BJ (cell line): ENCODE results near the gene NHERF1. TPM values are rescaled to one million over a fixed set of nuclear protein-coding genes. Genes with fewer than 3 reads are reported as not detected.

Experiments
- CTCF ChIA-PET: fragments of 350-600 bp; formaldehyde crosslinking; extraction: SDS; loops from one replicate; lab custom pipeline; 2021; ENCODE audit warnings: antibody characterized with exemption, inconsistent platforms; lab: Yijun Ruan, JAX
- POLR2A ChIA-PET: fragments of 300-600 bp; sonication (Branson Sonifier 250); formaldehyde crosslinking; extraction: SDS; loops from one replicate; lab custom pipeline; 2021; ENCODE audit warnings: antibody characterized with exemption; lab: Charles Lee
- DNase-seq: peaks from one replicate; pipeline ENCODE4 v3.0.0-alpha.2; 2011; ENCODE audit warnings: low read depth
- H3K27me3 ChIP-seq: 2 replicates; pipeline ENCODE4 v1.6.0; 2011; ENCODE audit warnings: low read length; ENCODE audit not compliant: control insufficient read depth, insufficient read depth
- H3K36me3 ChIP-seq: 2 replicates; pipeline ENCODE4 v1.5.1; 2011; ENCODE audit warnings: low read length; ENCODE audit not compliant: control insufficient read depth, insufficient read depth
- H3K4me3 ChIP-seq: 2 replicates; pipeline ENCODE4 v1.5.1; 2011; ENCODE audit warnings: low read depth, mild to moderate bottlenecking, control low read depth, low read length
- CTCF ChIP-seq: IDR thresholded peaks from 2 replicates; pipeline ENCODE4 v1.5.1; 2011; ENCODE audit warnings: low read depth, mild to moderate bottlenecking, control low read depth, inconsistent platforms, low read length, moderate library complexity; ENCODE audit not compliant: insufficient read depth
- polyA plus RNA-seq: library from polyadenylated mRNA; depleted of rRNA; stranded (reverse); fragments of >200 nt; gene quantifications from 2 replicates; pipeline ENCODE4 v1.2.3, GENCODE V29; 2011

The NHERF1 gene
- polyA plus RNA-seq, 1 experiment, result 16.3 TPM

- H3K4me3 ChIP-seq, result no peak overlapping the region
- ChIA-PET POLR2A (no interaction called here), CTCF (interaction anchor here (1.1 to 2.0 kb wide), 3 partner anchors 14 to 56 kb away, joined by 3 to 8 read pairs (median 4); no protein-coding TSS in a partner anchor)
These were observed 57.2 kb downstream of the NHERF1 start for GRCh38 chr17:74805591-74805991.

GRCh38 chr17:74806334-74806733 is 57.9 kb downstream of the NHERF1 start:
- H3K4me3 ChIP-seq, result no peak overlapping the region
- H3K36me3 ChIP-seq, result peaks cover 9% of the 10 kb centered on the region
- no peak for DNase-seq
- no peaks in the 10 kb centered on the region for H3K27me3 ChIP-seq
- ChIA-PET CTCF (interaction anchor here (0.6 to 2.0 kb wide), 4 partner anchors 15 to 151 kb away, joined by 3 to 8 read pairs (median 4); no protein-coding TSS in a partner anchor), POLR2A (no interaction called here)
- no peak for TF ChIP-seq CTCF

More at GRCh38 chr17:74805591-74805991, 57.2 kb downstream of the NHERF1 start:
- Histone ChIP-seq H3K36me3 (peaks cover 13% of the 10 kb centered on the region), H3K27me3 (no peaks in the 10 kb centered on the region)
- no peak for DNase-seq
- TF ChIP-seq CTCF, result no peak

- ChIA-PET POLR2A (no interaction called here), CTCF (interaction anchor here (1.5 to 1.7 kb wide), 3 partner anchors 15 to 59 kb away, joined by 3 to 10 read pairs (median 5); no protein-coding TSS in a partner anchor)
- DNase-seq, result no peak
- no peak overlapping the region for H3K4me3 ChIP-seq
- TF ChIP-seq CTCF, result no peak
- no peaks in the 10 kb centered on the region for H3K27me3 ChIP-seq
- H3K36me3 ChIP-seq, result peaks cover 5% of the 10 kb centered on the region
These were observed 59.0 kb downstream of the NHERF1 start for GRCh38 chr17:74807441-74807840.

GRCh38 chr17:74807925-74808324 is 59.5 kb downstream of the NHERF1 start:
- CTCF ChIA-PET, result interaction anchor here (1.5 to 1.7 kb wide), 3 partner anchors 16 to 58 kb away, joined by 3 to 10 read pairs (median 5); no protein-coding TSS in a partner anchor

More at GRCh38 chr17:74807925-74808324, 59.5 kb downstream of the NHERF1 start:
- peaks cover 5% of the 10 kb centered on the region for H3K36me3 ChIP-seq
- no peaks in the 10 kb centered on the region for H3K27me3 ChIP-seq
- no peak for TF ChIP-seq CTCF
- H3K4me3 ChIP-seq, result no peak overlapping the region
- POLR2A ChIA-PET, result no interaction called here
- no peak for DNase-seq
